Measurements from ENCODE around the gene KRT38.
A peak's percentile ranks its signal among the peaks of the same experiment; 100 is the strongest.
"Not testable (repeated sequence)": the region's sequence is repeated elsewhere in the genome, so short reads cannot be mapped to it uniquely, and the experiment has no call there.

KRT38 gene

GRCh38 chr17:41457676-41458075 is 16.9 kb upstream of the KRT38 start:
- DNase-seq = no peak

GRCh38 chr17:41456204-41456603 is 15.4 kb upstream of the KRT38 start:
- DNase-seq = no peak

- no peak for DNase-seq
Measured at GRCh38 chr17:41455236-41455635, 14.5 kb upstream of the KRT38 start.

- no peak for DNase-seq
Measured at GRCh38 chr17:41453066-41453465, 12.3 kb upstream of the KRT38 start.

- peak; percentile 0 for DNase-seq
Measured at GRCh38 chr17:41452281-41452680, 11.5 kb upstream of the KRT38 start.

- DNase-seq = no peak
Measured at GRCh38 chr17:41451154-41451728, 10.5 kb upstream of the KRT38 start.

GRCh38 chr17:41449008-41449407 is 8.2 kb upstream of the KRT38 start:
- DNase-seq = no peak

- no peak for DNase-seq
Measured at GRCh38 chr17:41448506-41448905, 7.7 kb upstream of the KRT38 start.

GRCh38 chr17:41446806-41447205 is 6.0 kb upstream of the KRT38 start:
- no peak for DNase-seq

GRCh38 chr17:41444640-41445039 is 3.9 kb upstream of the KRT38 start:
- no peak for DNase-seq

GRCh38 chr17:41444186-41444585 is 3.4 kb upstream of the KRT38 start:
- no peak for DNase-seq

GRCh38 chr17:41442739-41443138 is 2.0 kb upstream of the KRT38 start:
- DNase-seq = no peak

GRCh38 chr17:41439375-41439774 is 1.4 kb downstream of the KRT38 start:
- no peak for DNase-seq

- DNase-seq = no peak
Measured at GRCh38 chr17:41437769-41438168, 3.0 kb downstream of the KRT38 start.

- no peak for DNase-seq
Measured at GRCh38 chr17:41437254-41437653, 3.5 kb downstream of the KRT38 start.

- DNase-seq = no peak
Measured at GRCh38 chr17:41434415-41434814, 6.4 kb downstream of the KRT38 start.

- DNase-seq = no peak
Measured at GRCh38 chr17:41434005-41434404, 6.8 kb downstream of the KRT38 start.

- no peak for DNase-seq
Measured at GRCh38 chr17:41433586-41433985, 7.2 kb downstream of the KRT38 start.

GRCh38 chr17:41430376-41430775 is 10.4 kb downstream of the KRT38 start:
- not testable (repeated sequence) for DNase-seq

GRCh38 chr17:41429667-41430066 is 11.1 kb downstream of the KRT38 start:
- DNase-seq = no peak

GRCh38 chr17:41428591-41429291 is 12.0 kb downstream of the KRT38 start:
- no peak for DNase-seq

GRCh38 chr17:41424111-41424635 is 16.6 kb downstream of the KRT38 start, which contains the start of gene KRT37:
TSS of gene KRT37 (minus strand) at chr17:41424585. CDS start at chr17:41424523, 62 bp downstream.
- no peak for DNase-seq

- not testable (repeated sequence) for DNase-seq
Measured at GRCh38 chr17:41422586-41422985, 18.2 kb downstream of the KRT38 start.

GRCh38 chr17:41421617-41422016 is 19.2 kb downstream of the KRT38 start:
- DNase-seq = no peak

- no peak for DNase-seq
Measured at GRCh38 chr17:41421116-41421515, 19.7 kb downstream of the KRT38 start.

Measured in suppressor macrophage treated with lipopolysaccharide for 4 hours (primary cell).